Measurements from ENCODE around the gene RPL34.

- no peak for TF ChIP-seq CTCF (IDR thresholded peaks at IDR 0.05)
- TF ChIP-seq POLR2A (IDR thresholded peaks at IDR 0.05), result no peak
Measured at GRCh38 chr4:108619372-108620100, 840 bp upstream of the RPL34 start.

All from body of pancreas (tissue), 4 donors.